ENCODE measurements around the gene NHP2.
"Not testable (repeated sequence)": the region's sequence is repeated elsewhere in the genome, so short reads cannot be mapped to it uniquely, and the experiment has no call there.

The NHP2 gene

GRCh38 chr5:178147406-178147805 lies 6.3 kb downstream of the NHP2 start:
- no peaks in the 10 kb centered on the region for H3K4me1 ChIP-seq (ENCODE audit: control insufficient read depth, insufficient read depth, low read length)
- no peak overlapping the region for H3K27ac ChIP-seq (ENCODE audit: low read depth, low read length)
- peaks cover 94% of the 10 kb centered on the region for H3K36me3 ChIP-seq (ENCODE audit: control insufficient read depth, insufficient read depth, low read length)
- no peaks in the 10 kb centered on the region for H3K9me3 ChIP-seq (ENCODE audit: control insufficient read depth, insufficient read depth, low read depth, low read length)
- no peak overlapping the region for H3K9ac ChIP-seq (ENCODE audit: low read length)
- H3K27me3 ChIP-seq (ENCODE audit: control insufficient read depth, insufficient read depth, low read length), result no peaks in the 10 kb centered on the region
- H3K4me3 ChIP-seq (ENCODE audit: low read depth, low read length), result no peak overlapping the region

GRCh38 chr5:178145965-178146820 lies 7.5 kb downstream of the NHP2 start:
- Histone ChIP-seq H3K9ac (ENCODE audit: low read length) (no peak overlapping the region), H3K4me3 (ENCODE audit: low read depth, low read length) (no peak overlapping the region), H3K4me1 (ENCODE audit: control insufficient read depth, insufficient read depth, low read length) (no peaks in the 10 kb centered on the region), H3K27me3 (ENCODE audit: control insufficient read depth, insufficient read depth, low read length) (no peaks in the 10 kb centered on the region), H3K9me3 (ENCODE audit: control insufficient read depth, insufficient read depth, low read depth, low read length) (no peaks in the 10 kb centered on the region), H3K36me3 (ENCODE audit: control insufficient read depth, insufficient read depth, low read length) (peaks cover 95% of the 10 kb centered on the region), H3K27ac (ENCODE audit: low read depth, low read length) (no peak overlapping the region)

- Histone ChIP-seq H3K4me3 (ENCODE audit: low read depth, low read length) (no peak overlapping the region), H3K9me3 (ENCODE audit: control insufficient read depth, insufficient read depth, low read depth, low read length) (no peaks in the 10 kb centered on the region), H3K4me1 (ENCODE audit: control insufficient read depth, insufficient read depth, low read length) (no peaks in the 10 kb centered on the region), H3K27me3 (ENCODE audit: control insufficient read depth, insufficient read depth, low read length) (no peaks in the 10 kb centered on the region), H3K27ac (ENCODE audit: low read depth, low read length) (no peak overlapping the region), H3K9ac (ENCODE audit: low read length) (no peak overlapping the region), H3K36me3 (ENCODE audit: control insufficient read depth, insufficient read depth, low read length) (peaks cover 92% of the 10 kb centered on the region)
These were observed 9.8 kb downstream of the NHP2 start for GRCh38 chr5:178143901-178144300.

GRCh38 chr5:178143246-178143645 lies 10.4 kb downstream of the NHP2 start:
- H3K9me3 ChIP-seq (ENCODE audit: control insufficient read depth, insufficient read depth, low read depth, low read length), result no peaks in the 10 kb centered on the region
- no peaks in the 10 kb centered on the region for H3K27me3 ChIP-seq (ENCODE audit: control insufficient read depth, insufficient read depth, low read length)
- H3K4me3 ChIP-seq (ENCODE audit: low read depth, low read length), result no peak overlapping the region
- no peak overlapping the region for H3K27ac ChIP-seq (ENCODE audit: low read depth, low read length)
- H3K4me1 ChIP-seq (ENCODE audit: control insufficient read depth, insufficient read depth, low read length), result no peaks in the 10 kb centered on the region
- no peak overlapping the region for H3K9ac ChIP-seq (ENCODE audit: low read length)
- H3K36me3 ChIP-seq (ENCODE audit: control insufficient read depth, insufficient read depth, low read length), result peaks cover 89% of the 10 kb centered on the region

- no peak overlapping the region for H3K9ac ChIP-seq (ENCODE audit: low read length)
- H3K27me3 ChIP-seq (ENCODE audit: control insufficient read depth, insufficient read depth, low read length), result no peaks in the 10 kb centered on the region
- no peaks in the 10 kb centered on the region for H3K4me1 ChIP-seq (ENCODE audit: control insufficient read depth, insufficient read depth, low read length)
- no peak overlapping the region for H3K27ac ChIP-seq (ENCODE audit: low read depth, low read length)
- peaks cover 89% of the 10 kb centered on the region for H3K36me3 ChIP-seq (ENCODE audit: control insufficient read depth, insufficient read depth, low read length)
- no peak overlapping the region for H3K4me3 ChIP-seq (ENCODE audit: low read depth, low read length)
- H3K9me3 ChIP-seq (ENCODE audit: control insufficient read depth, insufficient read depth, low read depth, low read length), result no peaks in the 10 kb centered on the region
These were observed 11.0 kb downstream of the NHP2 start for GRCh38 chr5:178142642-178143041.

- no peaks in the 10 kb centered on the region for H3K27me3 ChIP-seq (ENCODE audit: control insufficient read depth, insufficient read depth, low read length)
- H3K9me3 ChIP-seq (ENCODE audit: control insufficient read depth, insufficient read depth, low read depth, low read length), result no peaks in the 10 kb centered on the region
- no peak overlapping the region for H3K4me3 ChIP-seq (ENCODE audit: low read depth, low read length)
- no peak overlapping the region for H3K27ac ChIP-seq (ENCODE audit: low read depth, low read length)
- no peaks in the 10 kb centered on the region for H3K4me1 ChIP-seq (ENCODE audit: control insufficient read depth, insufficient read depth, low read length)
- peaks cover 85% of the 10 kb centered on the region for H3K36me3 ChIP-seq (ENCODE audit: control insufficient read depth, insufficient read depth, low read length)
- no peak overlapping the region for H3K9ac ChIP-seq (ENCODE audit: low read length)
These were observed 12.1 kb downstream of the NHP2 start for GRCh38 chr5:178141550-178141949.

GRCh38 chr5:178137991-178138390 lies 15.7 kb downstream of the NHP2 start:
- Histone ChIP-seq H3K27ac (ENCODE audit: low read depth, low read length) (no peak overlapping the region), H3K4me1 (ENCODE audit: control insufficient read depth, insufficient read depth, low read length) (no peaks in the 10 kb centered on the region), H3K4me3 (ENCODE audit: low read depth, low read length) (no peak overlapping the region), H3K27me3 (ENCODE audit: control insufficient read depth, insufficient read depth, low read length) (no peaks in the 10 kb centered on the region), H3K36me3 (ENCODE audit: control insufficient read depth, insufficient read depth, low read length) (peaks cover 82% of the 10 kb centered on the region), H3K9ac (ENCODE audit: low read length) (no peak overlapping the region), H3K9me3 (ENCODE audit: control insufficient read depth, insufficient read depth, low read depth, low read length) (no peaks in the 10 kb centered on the region)

GRCh38 chr5:178136990-178137389 lies 16.7 kb downstream of the NHP2 start:
- no peak overlapping the region for H3K9ac ChIP-seq (ENCODE audit: low read length)
- H3K27ac ChIP-seq (ENCODE audit: low read depth, low read length), result no peak overlapping the region
- no peaks in the 10 kb centered on the region for H3K4me1 ChIP-seq (ENCODE audit: control insufficient read depth, insufficient read depth, low read length)
- H3K4me3 ChIP-seq (ENCODE audit: low read depth, low read length), result no peak overlapping the region
- H3K36me3 ChIP-seq (ENCODE audit: control insufficient read depth, insufficient read depth, low read length), result peaks cover 72% of the 10 kb centered on the region
- no peaks in the 10 kb centered on the region for H3K9me3 ChIP-seq (ENCODE audit: control insufficient read depth, insufficient read depth, low read depth, low read length)
- no peaks in the 10 kb centered on the region for H3K27me3 ChIP-seq (ENCODE audit: control insufficient read depth, insufficient read depth, low read length)

- peaks cover 28% of the 10 kb centered on the region for H3K36me3 ChIP-seq (ENCODE audit: control insufficient read depth, insufficient read depth, low read length)
- peaks cover 22% of the 10 kb centered on the region for H3K4me1 ChIP-seq (ENCODE audit: control insufficient read depth, insufficient read depth, low read length)
- H3K27me3 ChIP-seq (ENCODE audit: control insufficient read depth, insufficient read depth, low read length), result no peaks in the 10 kb centered on the region
These were observed 22.2 kb downstream of the NHP2 start for GRCh38 chr5:178131446-178131996.

GRCh38 chr5:178130576-178131445 lies 22.9 kb downstream of the NHP2 start, which contains the start of gene RMND5B:
Gene RMND5B, plus strand, starts transcription at chr5:178131014. Its CDS starts 7,106 bp downstream, at chr5:178138120.
- Histone ChIP-seq H3K4me3 (ENCODE audit: low read depth, low read length) (peak within 1 kb of the TSS; percentile 89), H3K9me3 (ENCODE audit: control insufficient read depth, insufficient read depth, low read depth, low read length) (no peaks in the 10 kb centered on the region), H3K4me1 (ENCODE audit: control insufficient read depth, insufficient read depth, low read length) (peaks cover 25% of the 10 kb centered on the region), H3K27me3 (ENCODE audit: control insufficient read depth, insufficient read depth, low read length) (no peaks in the 10 kb centered on the region), H3K36me3 (ENCODE audit: control insufficient read depth, insufficient read depth, low read length) (peaks cover 21% of the 10 kb centered on the region), H3K27ac (ENCODE audit: low read depth, low read length) (peak within 1 kb of the TSS; percentile 99), H3K9ac (ENCODE audit: low read length) (peak within 1 kb of the TSS; percentile 96)

More at GRCh38 chr5:178131446-178131996, 22.2 kb downstream of the NHP2 start:
- peak overlapping the region; percentile 89 for H3K4me3 ChIP-seq (ENCODE audit: low read depth, low read length)
- H3K27ac ChIP-seq (ENCODE audit: low read depth, low read length), result peak overlapping the region; percentile 99; the same call in 1 of the 2 replicates
- H3K9ac ChIP-seq (ENCODE audit: low read length), result peak overlapping the region; percentile 96
- H3K9me3 ChIP-seq (ENCODE audit: control insufficient read depth, insufficient read depth, low read depth, low read length), result no peaks in the 10 kb centered on the region

GRCh38 chr5:178130234-178130575 lies 23.5 kb downstream of the NHP2 start:
- Histone ChIP-seq H3K27ac (ENCODE audit: low read depth, low read length) (peak overlapping the region; percentile 99), H3K36me3 (ENCODE audit: control insufficient read depth, insufficient read depth, low read length) (peaks cover 15% of the 10 kb centered on the region), H3K4me3 (ENCODE audit: low read depth, low read length) (peak overlapping the region; percentile 89), H3K4me1 (ENCODE audit: control insufficient read depth, insufficient read depth, low read length) (peaks cover 29% of the 10 kb centered on the region), H3K9ac (ENCODE audit: low read length) (peak overlapping the region; percentile 96)
- not testable (repeated sequence) for H3K9me3 ChIP-seq (ENCODE audit: control insufficient read depth, insufficient read depth, low read depth, low read length); H3K27me3 ChIP-seq (ENCODE audit: control insufficient read depth, insufficient read depth, low read length)

Data from HUES6 (cell line).